GM21723 (cell line): ENCODE data around the gene CAMK2G.

Experiments
- ATAC-seq: cut with Tn5 transposase; IDR thresholded peaks from one replicate; pipeline ENCODE4 v1.9.1; 2021; ENCODE audit warnings: mild to moderate bottlenecking, moderate library complexity; ENCODE audit not compliant: unreplicated experiment

The CAMK2G gene

DNA sequence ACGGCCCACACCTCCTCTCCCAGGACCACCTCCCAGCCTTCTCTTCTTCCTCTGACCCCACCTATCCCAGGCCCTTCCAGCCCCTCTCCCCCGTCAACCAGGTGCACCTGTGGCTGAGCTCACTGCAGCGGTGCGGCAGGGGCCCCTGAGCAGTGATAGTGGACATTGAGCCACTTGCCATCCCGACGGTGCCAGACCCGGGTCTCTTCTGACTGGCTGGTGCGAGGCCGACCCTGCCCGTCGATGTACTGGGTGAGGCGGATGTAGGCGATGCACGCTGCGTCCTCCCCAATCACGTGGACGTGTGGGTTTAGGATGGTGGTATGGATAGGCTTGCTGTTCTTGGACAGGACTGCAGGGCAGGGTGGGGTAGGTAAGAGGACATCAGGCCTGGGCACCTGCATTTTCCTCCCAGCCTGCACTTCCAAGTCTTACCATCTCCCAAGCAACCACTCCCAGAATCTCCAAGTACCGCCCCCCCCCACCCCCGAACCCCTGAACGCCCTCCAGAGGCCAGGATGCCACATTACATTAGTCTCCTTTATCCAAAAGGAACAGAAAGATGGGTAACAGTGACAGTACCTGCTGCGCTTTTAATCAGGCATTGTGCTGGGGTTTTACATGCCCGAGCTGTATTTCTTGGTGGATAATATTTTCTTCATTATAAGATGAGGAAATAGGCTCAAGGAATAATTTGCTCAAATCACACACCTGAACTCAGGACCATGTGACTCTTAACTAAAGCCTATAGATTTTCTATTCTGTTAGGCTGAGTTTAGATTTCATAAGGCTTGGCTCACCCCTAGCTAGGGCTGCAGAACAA, 59.2 kb downstream of the CAMK2G start:
- no peak for ATAC-seq

- no peak for ATAC-seq
These were observed 60.0 kb downstream of the CAMK2G start for GRCh38 chr10:73814276-73814895.

DNA sequence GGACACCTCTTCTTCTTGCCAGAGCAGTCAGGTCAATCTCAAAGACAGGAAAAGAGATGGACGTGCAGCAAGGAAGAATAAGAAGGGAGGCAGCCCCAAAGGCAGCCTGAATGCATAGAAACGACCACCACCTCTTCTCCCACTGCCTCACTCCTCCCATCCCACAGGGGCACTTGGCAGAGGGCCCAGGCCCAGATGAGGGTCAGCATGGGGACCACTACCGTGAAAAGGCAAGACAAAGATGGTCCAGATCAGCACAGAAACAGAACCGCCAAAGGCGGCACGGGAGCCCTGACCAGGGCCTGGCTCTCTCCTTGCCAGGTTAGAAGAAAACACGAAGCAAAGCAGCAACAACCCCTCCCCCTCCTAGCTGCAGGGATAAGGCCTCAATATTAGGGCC, 61.0 kb downstream of the CAMK2G start:
- ATAC-seq, result no peak

DNA sequence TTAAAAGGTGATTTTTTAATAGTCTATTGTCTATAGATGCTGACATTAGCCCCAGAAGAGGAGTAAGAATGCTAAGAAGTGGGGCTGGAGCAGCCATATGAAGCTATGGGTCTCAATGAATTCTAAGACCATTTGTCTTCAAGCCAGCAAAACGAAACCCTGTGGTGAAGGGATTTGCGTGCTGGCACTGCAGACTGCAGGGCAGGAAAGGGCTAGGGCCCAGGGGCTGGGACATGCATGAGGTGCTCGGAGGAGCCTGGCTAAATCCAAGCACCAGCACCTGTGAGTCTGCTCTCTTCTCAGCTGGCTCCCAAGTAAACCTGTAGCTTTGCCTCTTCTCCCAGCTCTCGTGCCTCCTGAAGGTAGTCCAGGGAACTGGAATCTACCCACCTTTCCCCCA, 61.7 kb downstream of the CAMK2G start:
- no peak for ATAC-seq

GRCh38 chr10:73810735-73811465, 63.5 kb downstream of the CAMK2G start:
- ATAC-seq, result peak; percentile 36

DNA sequence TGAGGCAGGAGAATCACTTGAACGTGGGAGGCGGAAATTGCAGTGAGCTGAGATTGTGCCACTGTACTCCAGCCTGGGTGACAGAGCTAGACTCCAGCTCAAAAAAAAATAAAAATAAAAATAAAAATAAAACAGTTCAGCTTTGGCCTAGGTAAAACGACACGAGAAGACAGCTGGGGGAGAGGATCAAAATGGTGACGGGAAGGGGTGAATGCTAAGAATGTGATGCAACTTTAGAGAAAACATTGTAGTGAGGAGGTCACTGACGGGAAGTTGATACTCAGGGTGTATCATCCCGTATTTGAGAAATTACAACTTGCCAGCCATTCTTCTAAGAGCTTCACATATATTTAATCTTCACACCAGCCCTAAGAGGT, 64.0 kb downstream of the CAMK2G start:
- no peak for ATAC-seq

DNA sequence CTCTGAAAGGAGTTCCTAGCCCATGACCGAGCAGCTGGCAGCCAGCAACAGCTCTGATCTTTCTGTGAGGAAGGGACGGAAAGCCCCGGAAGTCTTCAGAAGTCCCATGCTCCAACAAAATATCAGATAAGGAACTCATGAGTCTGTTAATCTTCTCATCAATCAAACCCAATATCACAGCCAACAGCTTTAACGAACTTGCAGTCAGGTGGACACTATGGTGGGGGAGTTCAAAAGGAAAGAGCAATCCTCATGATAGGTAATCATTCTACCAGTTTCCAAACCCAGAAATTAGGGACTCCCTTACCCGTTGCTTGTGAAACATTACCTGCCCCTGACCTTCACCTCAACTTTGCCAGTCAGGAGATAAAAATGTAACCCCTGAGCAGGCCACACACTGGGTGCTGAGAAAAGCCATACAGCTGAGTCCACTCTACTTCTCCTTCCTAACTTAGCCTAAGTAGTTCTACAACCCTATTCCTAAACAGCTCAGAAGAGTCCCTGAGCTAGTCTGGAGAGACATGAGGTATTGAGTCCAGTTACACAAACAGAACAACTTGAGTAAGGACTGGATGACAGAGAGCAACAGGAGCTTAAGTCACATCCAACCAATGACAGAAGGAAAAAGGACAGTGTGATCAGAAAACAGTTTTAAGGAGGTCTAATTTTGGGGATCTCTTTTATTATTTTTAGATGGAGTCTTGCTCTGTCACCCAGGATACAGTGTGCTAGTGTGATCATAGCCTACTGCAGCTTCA, 65.1 kb downstream of the CAMK2G start:
- no peak for ATAC-seq

DNA sequence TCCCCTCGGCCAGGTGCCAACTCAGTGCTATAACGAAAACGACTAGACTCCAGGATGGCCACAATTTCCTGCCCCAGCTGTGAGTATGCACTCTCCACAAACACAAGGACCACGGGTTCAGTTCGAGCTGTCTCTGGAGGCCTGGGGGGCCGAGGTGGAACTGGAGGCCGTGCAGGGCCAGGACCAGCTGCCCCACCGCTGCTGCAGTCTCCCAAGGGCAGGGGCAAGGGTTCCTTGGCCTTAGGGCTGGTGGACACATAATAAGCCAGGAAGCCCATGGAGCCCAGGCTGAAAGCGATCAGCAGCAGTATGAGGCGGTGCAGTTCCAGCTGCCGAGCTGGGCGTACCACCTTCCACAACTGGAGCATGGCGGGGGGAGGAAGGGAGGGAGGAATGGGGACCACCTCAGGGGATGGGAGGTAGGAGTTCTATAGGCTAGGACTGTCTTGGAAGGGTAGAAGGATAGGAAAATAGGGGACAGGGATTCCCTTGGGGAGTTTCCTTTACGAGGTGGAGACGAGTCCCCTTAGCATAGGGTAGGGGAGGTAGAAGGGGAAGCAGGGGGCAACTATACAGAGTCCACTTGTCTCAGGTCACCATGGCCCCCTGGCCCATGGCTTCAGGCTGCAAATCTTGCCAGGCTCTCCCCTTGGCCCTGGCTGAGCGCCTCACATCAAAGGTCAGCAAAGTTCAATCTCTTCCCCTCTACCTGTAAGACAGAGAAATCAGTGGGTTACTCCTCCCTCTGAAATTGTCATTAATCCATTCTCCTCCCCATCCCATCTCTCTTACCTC, 66.1 kb downstream of the CAMK2G start:
- no peak for ATAC-seq

- no peak for ATAC-seq
These were observed 66.9 kb downstream of the CAMK2G start for GRCh38 chr10:73807471-73807870.

- ATAC-seq, result no peak
These were observed 68.0 kb downstream of the CAMK2G start for GRCh38 chr10:73806176-73806950.

DNA sequence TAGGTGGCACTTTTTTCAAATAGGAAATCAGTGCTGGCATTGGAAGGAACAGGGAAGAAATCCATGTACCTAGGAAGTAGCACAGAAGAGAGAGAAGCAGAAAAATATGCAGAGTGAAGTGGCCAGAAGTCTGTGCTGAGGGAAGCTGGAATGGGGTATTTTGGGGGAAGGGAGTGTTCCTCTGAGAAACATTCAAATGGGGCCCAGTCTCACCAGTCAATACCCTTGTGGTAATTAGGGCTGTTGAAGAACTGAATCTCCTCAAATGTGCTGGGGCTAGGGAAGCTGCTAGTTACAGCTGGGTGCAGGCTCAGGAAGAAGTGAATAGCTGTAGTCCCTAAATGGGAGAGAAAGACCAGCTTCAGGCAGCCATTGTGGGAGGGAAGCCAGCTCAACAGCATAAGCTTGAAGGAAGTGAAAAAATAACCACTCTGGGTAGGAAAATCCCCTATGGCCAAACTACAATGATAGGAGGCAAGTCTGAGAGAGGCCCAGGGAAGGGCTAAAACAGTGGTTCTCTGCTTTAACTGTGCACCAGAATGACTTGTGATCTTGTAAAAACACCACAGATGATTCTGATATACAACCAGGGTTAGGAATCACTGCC, 70.6 kb downstream of the CAMK2G start:
- ATAC-seq, result peak; percentile 67

- ATAC-seq, result no peak
These were observed 71.9 kb downstream of the CAMK2G start for GRCh38 chr10:73802276-73802991.

GRCh38 chr10:73801253-73801590, 73.1 kb downstream of the CAMK2G start:
- ATAC-seq, result no peak

DNA sequence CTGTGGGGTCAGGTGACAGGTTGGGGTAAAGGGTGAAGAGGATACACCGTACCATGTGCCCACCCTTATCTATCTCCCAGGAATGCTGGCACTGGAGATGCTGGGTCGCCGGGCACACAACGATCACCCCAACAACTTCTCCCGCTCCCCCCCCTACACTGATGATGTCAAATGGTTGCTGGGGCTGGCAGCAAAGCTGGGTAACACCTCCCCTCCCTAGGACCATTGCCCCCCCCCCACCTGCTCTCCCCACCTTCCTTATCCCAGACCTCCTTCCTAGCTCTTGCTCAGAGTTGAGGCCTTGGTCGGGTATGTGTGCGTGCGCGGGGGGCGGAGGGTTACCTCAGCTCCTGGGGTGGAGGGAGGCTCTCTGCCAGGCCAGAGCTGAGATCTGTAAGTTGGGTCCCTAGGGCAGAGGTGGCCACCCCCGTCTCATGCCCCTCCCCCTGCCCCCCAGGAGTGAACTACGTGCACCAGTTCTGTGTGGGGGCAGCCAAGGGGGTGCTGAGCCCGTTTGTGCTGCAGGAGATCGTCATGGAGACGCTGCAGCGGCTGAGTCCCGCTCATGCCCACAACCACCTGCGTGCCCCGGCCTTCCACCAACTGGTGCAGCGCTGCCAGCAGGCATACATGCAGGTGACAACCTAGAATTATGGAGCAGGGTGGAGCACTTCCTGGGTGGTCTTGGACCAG, 73.6 kb downstream of the CAMK2G start:
- no peak for ATAC-seq

DNA sequence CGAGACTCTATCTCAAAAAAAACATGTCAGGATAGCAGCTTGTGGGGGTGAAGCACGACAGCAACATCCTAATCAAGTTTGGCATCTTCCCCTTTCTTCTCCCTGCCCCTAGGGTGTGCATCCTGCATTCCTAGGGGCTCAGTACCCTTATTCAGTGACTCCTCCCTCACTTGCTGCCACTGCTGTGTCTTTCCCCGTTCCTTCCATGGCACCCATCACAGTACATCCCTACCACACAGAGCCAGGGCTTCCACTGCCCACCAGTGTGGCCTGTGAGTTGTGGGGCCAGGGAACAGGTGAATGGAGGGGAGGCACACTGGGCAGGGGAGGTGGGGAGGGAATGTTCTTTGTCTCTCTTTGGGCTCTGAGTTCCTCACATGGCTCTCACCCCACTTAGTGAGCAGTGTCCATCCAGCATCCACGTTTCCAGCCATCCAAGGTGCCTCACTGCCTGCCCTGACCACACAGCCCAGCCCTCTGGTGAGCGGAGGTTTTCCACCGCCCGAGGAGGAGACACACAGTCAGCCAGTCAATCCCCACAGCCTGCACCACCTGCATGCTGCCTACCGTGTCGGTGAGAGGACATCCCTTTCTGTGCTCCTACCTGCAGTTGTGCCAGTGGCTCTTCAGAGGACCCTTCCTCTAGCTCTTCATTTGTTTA, 74.3 kb downstream of the CAMK2G start:
- no peak for ATAC-seq

GRCh38 chr10:73798927-73799560, 75.3 kb downstream of the CAMK2G start:
- ATAC-seq, result no peak

DNA sequence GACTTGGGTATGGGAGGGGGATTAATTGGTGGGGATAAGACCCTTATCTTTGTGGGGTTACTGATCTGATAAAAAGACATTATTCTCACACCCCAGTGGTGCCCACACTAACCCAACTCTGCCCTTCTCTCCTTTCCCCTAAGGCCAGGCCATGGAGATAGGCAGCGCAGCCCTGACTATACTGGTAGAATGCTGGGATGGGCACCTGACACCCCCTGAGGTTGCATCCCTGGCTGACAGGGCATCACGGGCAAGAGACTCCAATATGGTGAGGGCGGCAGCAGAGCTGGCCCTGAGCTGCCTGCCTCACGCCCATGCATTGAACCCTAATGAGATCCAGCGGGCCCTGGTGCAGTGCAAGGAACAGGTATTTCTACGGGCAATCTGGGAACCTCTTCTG, 76.3 kb downstream of the CAMK2G start:
- ATAC-seq, result no peak
